Activated B cell treated with CpG ODN at 0.5 μM for 24 hours (primary cell): ENCODE measurements around the gene P3H4. TPM values are rescaled to one million over a fixed set of nuclear protein-coding genes. Genes with fewer than 3 reads are reported as not detected.

Experiments
- ATAC-seq: fragments of 200-7000 bp; cut with Tn5 transposase; one replicate; pipeline ENCODE4 v1.10.0; 2021; ENCODE audit warnings: low read depth, mild to moderate bottlenecking, moderate library complexity
- CTCF ChIA-PET: fragments of 350-600 bp; sonication (Branson Sonifier 250); formaldehyde crosslinking; loops from one replicate; lab custom pipeline; 2021; ENCODE audit warnings: antibody characterized with exemption; lab: Charles Lee
- POLR2A ChIA-PET: fragments of 350-600 bp; sonication (Branson Sonifier 250); formaldehyde crosslinking; loops from one replicate; lab custom pipeline; 2021; ENCODE audit warnings: antibody characterized with exemption; lab: Charles Lee
- DNase-seq: peaks from one replicate; pipeline ENCODE4 v3.0.0; 2022
- H3K27ac Mint-ChIP-seq: one replicate; pipeline ENCODE4 v1.8.0; 2020; ENCODE audit warnings: mixed read lengths
- H3K27me3 Mint-ChIP-seq: one replicate; pipeline ENCODE4 v1.8.0; 2021; ENCODE audit warnings: mixed read lengths
- H3K36me3 Mint-ChIP-seq: one replicate; pipeline ENCODE4 v1.8.0; 2021; ENCODE audit warnings: low read depth, mixed read lengths
- H3K4me1 Mint-ChIP-seq: one replicate; pipeline ENCODE4 v1.8.0; 2021; ENCODE audit warnings: mixed read lengths
- H3K4me3 Mint-ChIP-seq: one replicate; pipeline ENCODE4 v1.8.0; 2020; ENCODE audit warnings: mild to moderate bottlenecking, mixed read lengths
- H3K9me3 Mint-ChIP-seq: one replicate; pipeline ENCODE4 v1.8.0; 2020; ENCODE audit warnings: mixed read lengths
- intact Hi-C: fragments of 100-400 bp; cut with micrococcal nuclease; formaldehyde crosslinking; loops from one replicate; pipeline ENCODE4 v1.15.1; 2024
- total RNA-seq: library from RNA; stranded (reverse); gene quantifications from 2 replicates; pipeline ENCODE4 v1.2.3, GENCODE V29; 2022
- TF ChIP-seq, protein P1 (sequence below): fragments of 200-600 bp; IDR thresholded peaks from one replicate; pipeline ENCODE4 v1.8.0; 2022; ENCODE audit warnings: antibody characterized with exemption, mild to moderate bottlenecking

Gene P3H4
- total RNA-seq, 1 donor from 2014 or later, result 1.9 TPM

DNA sequence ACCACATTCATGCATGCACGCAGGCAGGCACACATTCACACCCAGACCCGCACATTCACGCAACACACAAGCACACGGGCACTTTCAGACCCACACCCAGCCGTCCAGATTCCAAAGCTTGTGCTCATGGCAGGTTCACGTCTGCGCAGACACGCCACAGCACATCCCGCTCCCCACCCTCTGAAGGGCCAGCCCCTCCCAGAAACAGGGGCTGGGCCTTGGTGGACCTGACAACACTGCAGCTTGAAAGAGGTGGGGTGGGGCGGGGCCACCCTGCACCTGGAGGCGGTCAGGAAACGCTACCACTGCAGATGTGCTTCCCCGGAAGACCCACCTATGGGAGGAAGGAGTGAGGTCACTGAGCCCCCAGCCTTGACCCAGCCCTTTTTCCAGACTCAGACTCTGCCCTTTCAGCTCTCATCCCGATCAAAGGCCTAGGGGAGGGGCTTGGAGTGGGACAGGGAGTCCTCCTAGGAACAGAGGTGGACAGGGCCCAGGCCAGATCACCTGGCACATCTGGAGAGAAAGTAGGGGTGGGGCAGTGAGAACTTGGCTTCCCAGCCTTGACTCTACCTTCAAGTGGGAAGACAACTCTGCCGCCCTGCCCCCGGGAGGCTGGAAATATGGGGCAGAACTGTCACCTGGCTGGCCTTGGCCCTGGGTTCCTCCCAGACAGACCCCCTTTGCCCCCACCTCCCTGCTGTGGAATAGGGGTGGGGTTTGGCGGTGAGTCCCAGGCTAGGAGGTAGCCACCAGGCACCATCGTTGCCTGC is 11.0 kb downstream of the P3H4 start:
- no peak for DNase-seq
- no peak overlapping the region for H3K27ac Mint-ChIP-seq
- ATAC-seq, result no peak
- H3K9me3 Mint-ChIP-seq, result no peaks in the 10 kb centered on the region
- CTCF ChIA-PET, result interaction anchor here (0.7 to 6.0 kb wide), 8 partner anchors 11 to 1906 kb away, joined by 3 to 54 read pairs (median 6); partner anchors contain the start of genes HAP1, JUP and P3H4
- intact Hi-C loops, result loop anchor here (1.0 kb wide), 3 partner anchors 14 to 316 kb away; partner anchors contain the start of gene JUP
- H3K4me1 Mint-ChIP-seq, result peaks cover 17% of the 10 kb centered on the region
- H3K36me3 Mint-ChIP-seq, result no peaks in the 10 kb centered on the region
- TF ChIP-seq, protein P1, sequence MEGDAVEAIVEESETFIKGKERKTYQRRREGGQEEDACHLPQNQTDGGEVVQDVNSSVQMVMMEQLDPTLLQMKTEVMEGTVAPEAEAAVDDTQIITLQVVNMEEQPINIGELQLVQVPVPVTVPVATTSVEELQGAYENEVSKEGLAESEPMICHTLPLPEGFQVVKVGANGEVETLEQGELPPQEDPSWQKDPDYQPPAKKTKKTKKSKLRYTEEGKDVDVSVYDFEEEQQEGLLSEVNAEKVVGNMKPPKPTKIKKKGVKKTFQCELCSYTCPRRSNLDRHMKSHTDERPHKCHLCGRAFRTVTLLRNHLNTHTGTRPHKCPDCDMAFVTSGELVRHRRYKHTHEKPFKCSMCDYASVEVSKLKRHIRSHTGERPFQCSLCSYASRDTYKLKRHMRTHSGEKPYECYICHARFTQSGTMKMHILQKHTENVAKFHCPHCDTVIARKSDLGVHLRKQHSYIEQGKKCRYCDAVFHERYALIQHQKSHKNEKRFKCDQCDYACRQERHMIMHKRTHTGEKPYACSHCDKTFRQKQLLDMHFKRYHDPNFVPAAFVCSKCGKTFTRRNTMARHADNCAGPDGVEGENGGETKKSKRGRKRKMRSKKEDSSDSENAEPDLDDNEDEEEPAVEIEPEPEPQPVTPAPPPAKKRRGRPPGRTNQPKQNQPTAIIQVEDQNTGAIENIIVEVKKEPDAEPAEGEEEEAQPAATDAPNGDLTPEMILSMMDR, result no peak
- H3K4me3 Mint-ChIP-seq, result no peak overlapping the region
- POLR2A ChIA-PET, result interaction anchor here (0.6 to 1.2 kb wide), 6 partner anchors 12 to 87 kb away, joined by 3 to 5 read pairs (median 3); partner anchors contain the start of gene JUP
- H3K27me3 Mint-ChIP-seq, result no peaks in the 10 kb centered on the region

- no peak for DNase-seq
- ChIA-PET POLR2A (no interaction called here), CTCF (interaction anchor here (0.8 to 1.9 kb wide), 3 partner anchors 12 to 62 kb away, joined by 3 to 7 read pairs (median 4); partner anchors contain the start of gene P3H4)
- Mint-ChIP-seq H3K27me3 (no peaks in the 10 kb centered on the region), H3K36me3 (no peaks in the 10 kb centered on the region), H3K4me3 (no peak overlapping the region), H3K9me3 (no peaks in the 10 kb centered on the region), H3K4me1 (peaks cover 17% of the 10 kb centered on the region), H3K27ac (no peak overlapping the region)
- ATAC-seq, result no peak
- TF ChIP-seq, protein P1, result no peak
- intact Hi-C loops, result no loop called here
Measured at GRCh38 chr17:41799366-41799765, 12.4 kb downstream of the P3H4 start.

- TF ChIP-seq, protein P1, result no peak
- no peak for DNase-seq
- Mint-ChIP-seq H3K9me3 (no peaks in the 10 kb centered on the region), H3K4me3 (no peak overlapping the region), H3K36me3 (no peaks in the 10 kb centered on the region), H3K27me3 (no peaks in the 10 kb centered on the region), H3K4me1 (peaks cover 10% of the 10 kb centered on the region), H3K27ac (no peak overlapping the region)
- ChIA-PET POLR2A (no interaction called here), CTCF (interaction anchor here (0.7 kb wide), 1 partner anchor 8 kb away, joined by 3 read pairs; no protein-coding TSS in a partner anchor)
- intact Hi-C loops, result no loop called here
- no peak for ATAC-seq
Measured at GRCh38 chr17:41797377-41797776, 14.4 kb downstream of the P3H4 start.

GRCh38 chr17:41796121-41796895 is 15.4 kb downstream of the P3H4 start:
- ChIA-PET POLR2A (no interaction called here), CTCF (no interaction called here)
- ATAC-seq (no peak), DNase-seq (no peak)
- intact Hi-C loops, result no loop called here
- TF ChIP-seq, protein P1, result no peak
- Mint-ChIP-seq H3K36me3 (no peaks in the 10 kb centered on the region), H3K27ac (no peak overlapping the region), H3K27me3 (no peaks in the 10 kb centered on the region), H3K4me3 (no peak overlapping the region), H3K9me3 (no peaks in the 10 kb centered on the region), H3K4me1 (peaks cover 5% of the 10 kb centered on the region)

- TF ChIP-seq, protein P1, result no peak
- H3K4me3 Mint-ChIP-seq, result no peak overlapping the region
- CTCF ChIA-PET, result interaction anchor here (1.9 kb wide), 1 partner anchor 57 kb away, joined by 5 read pairs; no protein-coding TSS in a partner anchor
- H3K4me1 Mint-ChIP-seq, result no peaks in the 10 kb centered on the region
- ATAC-seq (no peak), DNase-seq (no peak)
- POLR2A ChIA-PET, result interaction anchor here (0.5 kb wide), 1 partner anchor 315 kb away, joined by 6 read pairs; no protein-coding TSS in a partner anchor
- no peaks in the 10 kb centered on the region for H3K27me3 Mint-ChIP-seq
- H3K9me3 Mint-ChIP-seq, result no peaks in the 10 kb centered on the region
- no peak overlapping the region for H3K27ac Mint-ChIP-seq
- intact Hi-C loops, result no loop called here
- H3K36me3 Mint-ChIP-seq, result no peaks in the 10 kb centered on the region
Measured at GRCh38 chr17:41794540-41794975, 17.2 kb downstream of the P3H4 start.
